Cardiac muscle cell (in vitro differentiated cells and primary cell): ENCODE data around the gene KCNS1. TPM values are rescaled to one million over a fixed set of nuclear protein-coding genes. Genes with fewer than 3 reads are reported as not detected.
"Not testable (repeated sequence)": the region's sequence is repeated elsewhere in the genome, so short reads cannot be mapped to it uniquely, and the experiment has no call there.

Experiments used
- DNase-seq, 2 donors: peaks; one replicate each; pipeline versions ENCODE4 v3.0.0 to v3.0.0-alpha.2; 2010 to 2017; ENCODE audit warnings: low read depth in 1 of 2, low spot score in 1 of 2
- H3K27ac ChIP-seq: fragments of 200-600 bp; sonication (generic); 2 replicates; pipeline ENCODE4 v1.5.1; 2016
- H3K27me3 ChIP-seq: fragments of 200-600 bp; sonication (generic); 2 replicates; pipeline ENCODE4 v1.6.0; 2016; ENCODE audit warnings: control low read depth
- H3K36me3 ChIP-seq: fragments of 200-600 bp; sonication (generic); 2 replicates; pipeline ENCODE4 v1.5.1; 2016; ENCODE audit warnings: control low read depth
- H3K4me1 ChIP-seq: fragments of 200-600 bp; sonication (generic); 2 replicates; pipeline ENCODE4 v1.8.1; 2017; ENCODE audit warnings: low read depth, mild to moderate bottlenecking, mixed run types
- H3K4me3 ChIP-seq: fragments of 200-600 bp; sonication (generic); 2 replicates; pipeline ENCODE4 v1.5.1; 2016; ENCODE audit warnings: mild to moderate bottlenecking
- H3K9me3 ChIP-seq: fragments of 200-600 bp; sonication (generic); 2 replicates; pipeline ENCODE4 v1.5.1; 2017; ENCODE audit warnings: low read depth, mild to moderate bottlenecking, control low read depth
- CTCF ChIP-seq: IDR thresholded peaks from 2 replicates; pipeline ENCODE4 v1.5.1; 2012; ENCODE audit warnings: low read depth, mild to moderate bottlenecking, low read length
- polyA plus RNA-seq: library from polyadenylated mRNA; unstranded; fragments of >200 nt; fragmentation: Nextera tagmentation; extraction: Ambion mirVana; gene quantifications from 2 replicates; pipeline ENCODE4 v1.2.1, GENCODE V29; 2016
- total RNA-seq: library from RNA; depleted of rRNA; stranded (reverse); fragments of >200 nt; gene quantifications from 2 replicates; pipeline ENCODE4 v1.2.3, GENCODE V29; 2016

Gene KCNS1
- total and polyA plus RNA-seq, 2 experiments from 2014 or later = not detected

- no peaks in the 10 kb centered on the region for H3K36me3 ChIP-seq
- H3K27me3 ChIP-seq = no peaks in the 10 kb centered on the region
- H3K27ac ChIP-seq = no peak overlapping the region
- H3K9me3 ChIP-seq = no peaks in the 10 kb centered on the region
- peaks cover 4% of the 10 kb centered on the region for H3K4me1 ChIP-seq
- no peak overlapping the region for H3K4me3 ChIP-seq
- peak in 1 of 2 donors; percentile 18 for DNase-seq
- TF ChIP-seq CTCF = no peak
Observed at GRCh38 chr20:45067558-45067957, 33.4 kb downstream of the KCNS1 start.

GRCh38 chr20:45067087-45067486, 33.8 kb downstream of the KCNS1 start:
- Histone ChIP-seq H3K36me3 (no peaks in the 10 kb centered on the region), H3K27ac (no peak overlapping the region), H3K9me3 (no peaks in the 10 kb centered on the region), H3K4me1 (peaks cover 4% of the 10 kb centered on the region), H3K4me3 (no peak overlapping the region), H3K27me3 (no peaks in the 10 kb centered on the region)
- TF ChIP-seq CTCF = no peak
- DNase-seq = no peak

- Histone ChIP-seq H3K4me1 (peaks cover 4% of the 10 kb centered on the region), H3K27ac (no peak overlapping the region), H3K4me3 (no peak overlapping the region), H3K36me3 (no peaks in the 10 kb centered on the region), H3K9me3 (no peaks in the 10 kb centered on the region), H3K27me3 (no peaks in the 10 kb centered on the region)
- TF ChIP-seq CTCF = no peak
- DNase-seq = peak in 1 of 2 donors; percentile 47
Observed at GRCh38 chr20:45066372-45066771, 34.6 kb downstream of the KCNS1 start.

- Histone ChIP-seq H3K36me3 (no peaks in the 10 kb centered on the region), H3K4me1 (peaks cover 4% of the 10 kb centered on the region), H3K27me3 (no peaks in the 10 kb centered on the region), H3K4me3 (no peak overlapping the region), H3K9me3 (no peaks in the 10 kb centered on the region), H3K27ac (no peak overlapping the region)
- no peak for DNase-seq
- no peak for TF ChIP-seq CTCF
Observed at GRCh38 chr20:45064812-45065211, 36.1 kb downstream of the KCNS1 start.

- not testable (repeated sequence) for H3K9me3 ChIP-seq, H3K36me3 ChIP-seq
Observed at GRCh38 chr20:45063107-45063506, 37.8 kb downstream of the KCNS1 start.

GRCh38 chr20:45061244-45061643, 39.7 kb downstream of the KCNS1 start:
- DNase-seq = peak in 1 of 2 donors; percentile 86
- Histone ChIP-seq H3K4me1 (no peaks in the 10 kb centered on the region), H3K27me3 (no peaks in the 10 kb centered on the region), H3K4me3 (no peak overlapping the region), H3K27ac (no peak overlapping the region), H3K9me3 (no peaks in the 10 kb centered on the region), H3K36me3 (no peaks in the 10 kb centered on the region)
- no peak for TF ChIP-seq CTCF

More at GRCh38 chr20:45063107-45063506, 37.8 kb downstream of the KCNS1 start:
- DNase-seq, H3K27ac ChIP-seq, H3K4me1 ChIP-seq, H3K27me3 ChIP-seq, H3K4me3 ChIP-seq: not testable (repeated sequence)
